OCI-LY7 (cell line): ENCODE measurements around the gene TGFBR3. TPM values are rescaled to one million over a fixed set of nuclear protein-coding genes. Genes with fewer than 3 reads are reported as not detected.

Experiments
- BruUV-seq: library from RNA; stranded (reverse); fragments of 400-500 nt; replicated peaks from 2 replicates; lab custom pipeline; 2021; lab: Mats Ljungman, UMichigan
- CTCF ChIA-PET: fragments of 300-600 bp; sonication (Branson Sonifier 250); formaldehyde crosslinking; loops from one replicate; lab custom pipeline; 2022; ENCODE audit warnings: antibody characterized with exemption; ENCODE audit not compliant: unreplicated experiment; lab: Charles Lee
- POLR2A ChIA-PET: fragments of 300-600 bp; sonication (Branson Sonifier 250); formaldehyde crosslinking; loops from one replicate; lab custom pipeline; 2022; ENCODE audit warnings: antibody characterized with exemption; lab: Charles Lee
- DNase-seq: peaks from one replicate; pipeline ENCODE4 v3.0.0-alpha.2; 2015; ENCODE audit warnings: low spot score
- H2AFZ ChIP-seq: fragments of 200-600 bp; sonication (generic), shearing (Covaris generic); 2 replicates; pipeline ENCODE4 v1.6.1; 2014; ENCODE audit warnings: mild to moderate bottlenecking, antibody characterized with exemption, low read length, moderate library complexity
- H3K27ac ChIP-seq: fragments of 200-600 bp; sonication (generic); 2 replicates; pipeline ENCODE4 v1.5.1; 2014; ENCODE audit warnings: mixed run types, low read depth, mild to moderate bottlenecking, moderate library complexity, low read length, inconsistent platforms; ENCODE audit not compliant: poor library complexity, severe bottlenecking
- H3K36me3 ChIP-seq: fragments of 200-600 bp; sonication (generic); 2 replicates; pipeline ENCODE4 v1.6.1; 2014; ENCODE audit warnings: mild to moderate bottlenecking, antibody characterized with exemption, low read length, moderate library complexity, mixed read lengths; ENCODE audit not compliant: insufficient read depth
- H3K4me1 ChIP-seq: fragments of 200-600 bp; sonication (generic); 2 replicates; pipeline ENCODE4 v1.5.1; 2014; ENCODE audit warnings: mild to moderate bottlenecking, low read length; ENCODE audit not compliant: insufficient read depth, poor library complexity, severe bottlenecking
- H3K4me2 ChIP-seq: fragments of 200-600 bp; sonication (generic); 2 replicates; pipeline ENCODE4 v1.6.1; 2014; ENCODE audit warnings: mild to moderate bottlenecking, low read length
- H3K4me3 ChIP-seq: fragments of 200-600 bp; sonication (generic); 2 replicates; pipeline ENCODE4 v1.5.1; 2014; ENCODE audit warnings: mild to moderate bottlenecking, low read depth, low read length; ENCODE audit not compliant: poor library complexity, severe bottlenecking
- H3K79me2 ChIP-seq: fragments of 200-600 bp; sonication (generic); 2 replicates; pipeline ENCODE4 v1.6.1; 2016; ENCODE audit warnings: low read depth, mild to moderate bottlenecking, low read length, moderate library complexity, mixed read lengths; ENCODE audit not compliant: insufficient read depth
- H3K9me2 ChIP-seq: fragments of 200-600 bp; sonication (generic); 2 replicates; pipeline ENCODE4 v1.6.1; 2016; ENCODE audit warnings: mild to moderate bottlenecking, low read length, mixed read lengths; ENCODE audit not compliant: insufficient read depth
- H3K9me3 ChIP-seq: fragments of 200-600 bp; sonication (generic); 2 replicates; pipeline ENCODE4 v1.6.1; 2014; ENCODE audit warnings: mild to moderate bottlenecking, mixed run types, low read length, mixed read lengths
- H4K20me1 ChIP-seq: fragments of 200-600 bp; sonication (generic); 2 replicates; pipeline ENCODE4 v1.6.1; 2014; ENCODE audit warnings: mild to moderate bottlenecking, antibody characterized with exemption, low read length, moderate library complexity, mixed read lengths; ENCODE audit not compliant: insufficient read depth
- CTCF ChIP-seq: fragments of 200-600 bp; sonication (generic); conservative IDR thresholded peaks from 2 replicates; pipeline ENCODE4 v1.5.1; 2014; ENCODE audit warnings: mild to moderate bottlenecking, antibody characterized with exemption, low read length, moderate library complexity, mixed read lengths
- EZH2phosphoT487 ChIP-seq: fragments of 200-600 bp; sonication (generic); IDR thresholded peaks from 2 replicates; pipeline ENCODE4 v1.6.1; 2018; ENCODE audit warnings: low read depth, borderline replicate concordance, mild to moderate bottlenecking, mixed run types, antibody characterized with exemption, low read length, moderate library complexity, mixed read lengths
- intact Hi-C: fragments of 100-400 bp; cut with micrococcal nuclease; formaldehyde crosslinking; loops from one replicate; pipeline ENCODE4 v1.10.0; 2022; ENCODE audit not compliant: unreplicated experiment
- total RNA-seq, 2 experiments: library from RNA; depleted of rRNA in 1 of 2; stranded (reverse); fragments of >200 nt in 1 of 2; shearing (Covaris generic) in 1 of 2; gene quantifications; 2 replicates each; pipeline ENCODE4 v1.2.3, GENCODE V29; 2014 to 2022

The TGFBR3 gene
- total RNA-seq, 2 experiments from 2014 or later = not detected

- no peaks in the 10 kb centered on the region for H3K36me3 ChIP-seq
- H3K4me1 ChIP-seq = no peaks in the 10 kb centered on the region
- DNase-seq = peak; percentile 1
- no peaks in the 10 kb centered on the region for H3K9me3 ChIP-seq
- TF ChIP-seq EZH2phosphoT487 (no peak), CTCF (no peak)
- CTCF ChIA-PET = no interaction called here
- H2AFZ ChIP-seq = no peak overlapping the region
- intact Hi-C loops = no loop called here
- H3K9me2 ChIP-seq = no peaks in the 10 kb centered on the region
- H3K27ac ChIP-seq = no peak overlapping the region
- POLR2A ChIA-PET = interaction anchor here (0.9 to 1.2 kb wide), 2 partner anchors 18 to 226 kb away, joined by 3 read pairs; no protein-coding TSS in a partner anchor
- no peak overlapping the region for H3K4me3 ChIP-seq
- H4K20me1 ChIP-seq = no peaks in the 10 kb centered on the region
- H3K4me2 ChIP-seq = no peak overlapping the region
- BruUV-seq = no TSS peak
- no peaks in the 10 kb centered on the region for H3K79me2 ChIP-seq
Observed at GRCh38 chr1:91684481-91685196, 201.3 kb downstream of the TGFBR3 start.

- no peak for DNase-seq
- H4K20me1 ChIP-seq = no peaks in the 10 kb centered on the region
- H3K36me3 ChIP-seq = no peaks in the 10 kb centered on the region
- H3K27ac ChIP-seq = no peak overlapping the region
- no peak overlapping the region for H3K4me2 ChIP-seq
- ChIA-PET CTCF (no interaction called here), POLR2A (interaction anchor here (1.2 kb wide), 1 partner anchor 17 kb away, joined by 3 read pairs; no protein-coding TSS in a partner anchor)
- H3K4me1 ChIP-seq = no peaks in the 10 kb centered on the region
- no peaks in the 10 kb centered on the region for H3K79me2 ChIP-seq
- no peaks in the 10 kb centered on the region for H3K9me2 ChIP-seq
- H3K4me3 ChIP-seq = no peak overlapping the region
- no peaks in the 10 kb centered on the region for H3K9me3 ChIP-seq
- TF ChIP-seq EZH2phosphoT487 = no peak
- TF ChIP-seq CTCF = no peak
- intact Hi-C loops = no loop called here
- no TSS peak for BruUV-seq
- H2AFZ ChIP-seq = no peak overlapping the region
Observed at GRCh38 chr1:91683598-91683951, 202.4 kb downstream of the TGFBR3 start.
